NCI-H146 (cell line): ENCODE results near the gene PALLD.
"Not testable (repeated sequence)": the region's sequence is repeated elsewhere in the genome, so short reads cannot be mapped to it uniquely, and the experiment has no call there.

Experiments
- DNase-seq: peaks from one replicate; lab custom pipeline; 2025; lab: John Stamatoyannopoulos, UW

PALLD gene

DNA sequence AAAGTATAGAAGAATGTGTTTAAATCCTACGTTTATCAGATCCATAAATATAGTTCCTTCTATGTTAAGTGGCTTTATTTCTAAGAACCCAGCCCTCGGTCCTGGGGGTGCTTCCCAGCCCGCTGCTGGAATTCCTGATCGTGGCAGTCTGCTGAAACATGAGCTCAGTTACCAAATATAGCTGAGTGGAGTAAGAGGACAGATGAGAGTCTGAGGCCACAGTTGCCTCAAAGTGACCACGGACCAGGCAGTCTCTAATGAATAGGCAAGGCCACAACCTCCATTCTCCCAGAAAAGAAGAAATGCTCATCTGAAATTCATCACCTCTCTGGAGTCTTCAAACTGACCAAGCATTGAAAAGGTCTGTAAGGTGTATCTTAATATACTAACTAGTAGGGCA is at the start of gene PALLD:
Gene PALLD, plus strand, starts transcription at position 219 of the 400 bp plus-strand sequence.
- no peak for DNase-seq

DNA sequence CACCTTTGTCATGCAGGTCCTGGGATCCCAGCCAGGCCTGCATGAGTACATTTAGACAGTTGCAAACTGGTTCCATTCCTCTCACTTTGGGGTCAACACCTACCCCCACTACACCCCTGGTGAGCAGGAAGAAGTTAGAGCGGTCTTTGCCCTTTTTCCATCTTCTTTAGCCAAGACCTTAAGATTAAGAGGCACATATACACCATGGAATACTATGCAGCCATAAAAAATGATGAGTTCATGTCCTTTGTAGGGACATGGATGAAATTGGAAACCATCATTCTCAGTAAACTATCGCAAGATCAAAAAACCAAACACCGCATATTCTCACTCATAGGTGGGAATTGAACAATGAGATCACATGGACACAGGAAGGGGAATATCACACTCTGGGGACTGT is 47.8 kb upstream of the PALLD start:
- DNase-seq: not testable (repeated sequence)

DNA sequence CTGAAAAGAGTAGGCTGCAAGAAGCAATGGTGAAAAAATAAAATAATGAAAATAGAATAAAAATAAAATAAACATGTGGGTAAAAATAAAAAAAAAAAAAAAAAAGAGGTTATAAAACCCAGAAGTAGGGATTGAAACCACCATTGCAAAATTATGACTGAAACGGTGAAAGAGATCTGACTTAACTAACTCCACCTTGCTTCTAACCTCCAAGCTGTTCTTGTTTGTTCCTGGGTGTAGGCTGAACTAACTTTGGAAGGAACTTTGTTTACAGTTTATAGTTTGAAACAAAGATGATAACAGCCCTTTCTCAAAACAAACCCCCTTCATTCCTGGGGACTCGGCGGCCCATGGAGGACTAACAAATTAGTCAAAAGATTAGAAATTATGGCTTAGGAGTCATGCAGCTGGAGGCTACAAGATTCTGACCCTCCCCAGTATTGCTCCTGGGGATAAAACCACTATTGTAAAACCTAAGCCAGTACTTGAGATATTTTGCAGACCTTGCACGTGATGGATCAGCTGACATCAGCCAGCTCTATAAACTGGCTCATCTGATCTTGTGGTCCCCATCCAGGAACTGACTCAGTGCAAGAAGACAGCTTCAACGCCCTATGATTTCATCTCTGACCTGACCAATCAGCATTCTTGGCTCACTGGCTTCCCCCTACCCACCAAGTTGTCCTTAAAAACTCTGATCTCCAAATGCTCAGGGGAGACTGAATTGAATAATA is 47.0 kb upstream of the PALLD start:
- DNase-seq: no peak

DNA sequence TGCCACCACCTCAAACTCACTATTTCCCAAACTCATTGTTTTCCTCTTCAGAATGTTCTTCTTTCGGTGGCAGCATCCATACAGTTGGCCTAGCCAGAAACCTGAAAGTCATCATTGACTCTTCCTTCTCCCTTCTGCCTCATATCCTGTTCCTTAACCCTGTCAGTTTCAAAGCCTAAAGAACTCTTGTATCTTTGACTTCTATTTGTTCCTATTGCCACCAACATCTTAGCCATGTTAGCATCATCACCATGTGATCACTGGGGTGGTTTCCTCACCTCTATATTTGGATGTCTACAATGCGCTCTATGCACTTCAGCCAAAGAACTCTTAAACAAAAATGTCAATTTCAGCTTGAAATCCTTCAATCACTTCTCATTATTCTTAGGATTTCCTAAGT is 45.5 kb upstream of the PALLD start:
- DNase-seq: no peak

GRCh38 chr4:168451744-168452390 is 45.0 kb upstream of the PALLD start:
- no peak for DNase-seq

DNA sequence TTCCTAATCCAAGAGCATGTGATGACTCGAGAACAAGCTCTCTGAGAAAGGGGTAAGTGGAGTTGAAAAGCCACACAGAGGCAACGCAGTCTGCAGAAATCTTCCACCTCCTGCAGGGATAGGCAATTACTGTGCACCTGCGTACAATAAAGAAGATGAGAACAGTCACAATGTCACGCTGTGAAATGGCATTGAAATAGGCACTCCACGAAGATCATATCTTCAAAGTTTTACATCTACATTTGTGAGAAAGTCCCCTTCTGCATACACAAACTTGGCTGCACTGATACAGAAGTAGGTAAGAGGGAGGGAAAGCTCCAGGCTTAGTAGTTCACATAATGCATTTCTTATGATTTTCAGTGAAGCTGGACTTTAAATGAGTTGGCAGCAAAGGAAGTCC is 43.7 kb upstream of the PALLD start:
- DNase-seq: peak; percentile 3

DNA sequence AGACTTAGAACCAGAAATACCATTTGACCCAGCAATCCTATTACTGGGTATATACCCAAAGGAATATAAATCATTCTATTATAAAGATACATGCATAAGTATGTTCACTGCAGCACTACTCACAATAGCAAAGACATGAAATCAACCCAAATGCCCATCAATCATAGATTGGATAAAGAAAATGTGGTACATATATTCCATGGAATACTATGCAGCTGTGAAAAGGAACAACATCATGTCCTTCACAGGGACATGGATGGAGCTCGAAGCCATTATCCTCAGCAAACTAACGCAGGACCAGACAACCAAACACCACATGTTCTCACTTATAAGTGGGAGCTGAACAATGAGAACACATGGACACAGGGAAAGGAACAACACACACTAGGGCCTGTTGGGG is 38.6 kb upstream of the PALLD start:
- DNase-seq: not testable (repeated sequence)

- DNase-seq: no peak
These were observed 35.0 kb upstream of the PALLD start for GRCh38 chr4:168461821-168462220.

DNA sequence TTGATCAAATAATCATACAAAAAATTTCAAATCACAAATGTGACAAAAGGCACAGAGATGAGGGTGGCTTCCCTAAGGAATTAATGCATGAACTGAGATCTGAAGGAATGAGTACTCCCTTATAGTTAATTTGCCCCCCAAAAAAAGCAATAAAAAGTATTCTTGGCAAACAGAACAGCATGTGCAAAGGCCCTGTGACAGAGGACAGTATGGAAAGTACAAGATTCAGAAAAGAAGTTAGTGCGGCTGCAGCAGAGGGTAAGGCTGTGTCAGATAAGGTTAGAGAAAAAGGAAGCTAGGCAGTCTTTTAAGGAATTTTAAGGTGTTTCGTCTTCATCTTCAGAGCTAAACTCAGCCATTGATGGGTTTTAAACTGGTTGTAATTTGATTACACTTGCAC is 23.9 kb upstream of the PALLD start:
- DNase-seq: no peak

DNA sequence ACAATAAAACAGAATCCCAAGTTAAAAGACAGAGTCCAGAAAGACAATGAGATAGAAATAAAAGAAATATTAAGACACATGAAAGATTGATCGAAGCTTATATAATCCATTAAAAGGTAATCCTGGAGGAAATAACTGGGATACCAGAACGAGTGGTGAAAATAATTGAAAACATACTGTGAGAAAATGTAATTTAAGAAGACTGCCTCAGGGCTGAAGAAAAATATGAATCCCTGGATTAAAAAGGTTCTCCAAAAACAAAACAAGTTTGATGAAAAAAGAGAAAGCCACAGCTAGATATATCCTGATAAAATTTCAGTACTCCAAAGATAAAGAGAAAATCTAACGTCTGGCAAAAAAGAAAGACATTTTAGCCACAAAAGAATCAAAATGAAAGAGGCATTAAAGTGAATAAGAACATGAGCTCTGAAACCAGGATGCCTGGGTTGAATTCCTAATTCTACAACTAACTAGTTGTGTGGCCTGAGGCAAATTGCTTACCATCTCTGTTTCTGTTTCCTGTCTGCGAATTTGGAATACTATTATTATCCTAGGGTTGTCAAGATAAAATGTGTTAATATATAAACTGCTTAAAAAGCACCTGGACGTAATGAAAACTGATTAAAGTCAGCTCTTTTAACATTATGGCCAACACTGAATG is 22.1 kb upstream of the PALLD start:
- DNase-seq: no peak

- DNase-seq: no peak
These were observed 21.1 kb upstream of the PALLD start for GRCh38 chr4:168475745-168476144.

DNA sequence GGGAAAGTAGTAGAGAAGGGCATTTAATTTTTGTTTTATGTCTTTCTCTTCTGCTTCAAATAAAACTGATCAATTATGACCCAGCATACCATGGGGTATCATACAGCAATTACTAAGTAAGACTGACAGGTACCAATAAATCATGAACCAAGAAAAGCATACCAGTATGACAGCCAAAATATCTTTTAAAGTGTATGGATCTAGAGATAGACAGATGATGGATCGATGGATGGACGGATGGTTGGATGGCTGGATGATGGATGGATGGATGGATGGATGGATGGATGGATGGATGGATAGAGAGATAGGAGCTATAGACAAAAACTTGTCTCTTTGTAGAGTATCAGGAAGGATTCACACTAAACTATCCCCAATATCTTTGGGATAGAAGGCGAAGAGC is 18.0 kb upstream of the PALLD start:
- no peak for DNase-seq

GRCh38 chr4:168480931-168481611 is 15.8 kb upstream of the PALLD start:
- no peak for DNase-seq

- DNase-seq: no peak
These were observed 13.0 kb upstream of the PALLD start for GRCh38 chr4:168483811-168484210.

- no peak for DNase-seq
These were observed 12.2 kb upstream of the PALLD start for GRCh38 chr4:168484626-168485025.

GRCh38 chr4:168485156-168485910 is 11.5 kb upstream of the PALLD start:
- no peak for DNase-seq

GRCh38 chr4:168486912-168487281 is 10.0 kb upstream of the PALLD start:
- DNase-seq: no peak

DNA sequence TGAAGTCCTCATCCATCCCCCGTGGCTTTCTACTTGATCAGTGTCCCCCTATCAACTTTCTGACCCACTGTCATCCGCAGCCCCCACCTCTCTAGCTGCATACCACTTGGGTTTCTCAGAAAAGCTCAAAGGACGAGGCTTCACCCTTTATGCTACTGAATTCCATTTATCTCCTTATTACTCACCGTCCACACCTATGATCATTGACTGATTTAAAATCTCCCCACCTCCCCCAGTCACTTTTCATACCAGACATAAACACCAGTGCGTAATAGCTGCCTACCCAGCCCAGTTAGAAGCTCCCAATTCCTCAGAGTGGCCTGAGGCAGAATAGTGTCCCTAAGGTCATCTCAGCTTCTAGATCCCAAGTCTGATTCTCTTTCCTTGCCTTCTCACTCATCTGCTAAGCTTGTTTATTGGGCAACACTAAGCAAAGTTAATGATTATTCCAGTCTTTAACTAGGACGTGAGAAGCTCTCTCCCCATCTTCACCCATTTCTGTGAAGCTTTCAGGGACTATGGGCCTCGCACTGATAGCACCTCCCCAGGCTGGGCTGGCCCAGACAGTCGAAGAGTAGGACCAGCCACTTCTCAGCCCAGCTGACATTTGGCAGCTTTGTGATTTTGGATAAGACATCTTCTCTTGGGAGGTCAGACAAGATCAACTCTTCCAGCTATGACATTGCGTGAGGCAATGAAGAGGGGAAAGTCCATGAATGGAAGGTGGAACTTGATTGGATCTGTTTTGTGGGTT is 9.4 kb upstream of the PALLD start:
- DNase-seq: no peak

DNA sequence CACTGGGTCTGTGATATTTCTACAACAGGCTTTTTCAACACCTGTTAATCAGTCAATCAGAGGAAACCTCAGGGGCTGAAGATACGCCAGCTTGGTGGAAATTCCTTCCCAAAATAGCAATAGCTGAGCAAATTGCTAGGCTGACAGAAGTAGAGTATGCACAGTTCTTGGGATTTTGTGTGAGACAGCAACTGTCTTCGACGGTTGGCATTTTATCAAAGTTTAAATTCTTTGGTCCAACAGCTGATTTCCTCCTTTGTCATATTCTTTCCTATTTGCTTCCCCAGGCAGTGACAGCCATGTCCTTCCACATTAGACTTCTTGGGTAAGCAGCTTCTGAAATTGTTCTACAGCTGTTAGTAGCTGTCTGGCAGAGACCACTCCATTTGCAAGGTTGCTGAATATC is 8.0 kb upstream of the PALLD start:
- DNase-seq: no peak

GRCh38 chr4:168489616-168490015 is 7.2 kb upstream of the PALLD start:
- DNase-seq: no peak

GRCh38 chr4:168490711-168491110 is 6.1 kb upstream of the PALLD start:
- no peak for DNase-seq
